OCI-LY3 (cell line): ENCODE measurements around the gene USP35.

Source experiments
- EZH2phosphoT487 ChIP-seq: fragments of 200-600 bp; shearing (Covaris generic); IDR thresholded peaks from 2 replicates; pipeline ENCODE4 v1.6.1; 2018; ENCODE audit warnings: antibody characterized with exemption, mixed run types, low read depth
- TF ChIP-seq, protein P1 (sequence below): fragments of 200-600, 300-600 bp; sonication (generic); IDR thresholded peaks from 2 replicates; pipeline ENCODE4 v1.5.1; 2014; ENCODE audit warnings: antibody characterized with exemption, low read length, low read depth

- TF ChIP-seq, protein P1, sequence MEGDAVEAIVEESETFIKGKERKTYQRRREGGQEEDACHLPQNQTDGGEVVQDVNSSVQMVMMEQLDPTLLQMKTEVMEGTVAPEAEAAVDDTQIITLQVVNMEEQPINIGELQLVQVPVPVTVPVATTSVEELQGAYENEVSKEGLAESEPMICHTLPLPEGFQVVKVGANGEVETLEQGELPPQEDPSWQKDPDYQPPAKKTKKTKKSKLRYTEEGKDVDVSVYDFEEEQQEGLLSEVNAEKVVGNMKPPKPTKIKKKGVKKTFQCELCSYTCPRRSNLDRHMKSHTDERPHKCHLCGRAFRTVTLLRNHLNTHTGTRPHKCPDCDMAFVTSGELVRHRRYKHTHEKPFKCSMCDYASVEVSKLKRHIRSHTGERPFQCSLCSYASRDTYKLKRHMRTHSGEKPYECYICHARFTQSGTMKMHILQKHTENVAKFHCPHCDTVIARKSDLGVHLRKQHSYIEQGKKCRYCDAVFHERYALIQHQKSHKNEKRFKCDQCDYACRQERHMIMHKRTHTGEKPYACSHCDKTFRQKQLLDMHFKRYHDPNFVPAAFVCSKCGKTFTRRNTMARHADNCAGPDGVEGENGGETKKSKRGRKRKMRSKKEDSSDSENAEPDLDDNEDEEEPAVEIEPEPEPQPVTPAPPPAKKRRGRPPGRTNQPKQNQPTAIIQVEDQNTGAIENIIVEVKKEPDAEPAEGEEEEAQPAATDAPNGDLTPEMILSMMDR: no peak
- no peak for TF ChIP-seq EZH2phosphoT487
Measured at GRCh38 chr11:78262691-78263090, 74.0 kb downstream of the USP35 start.
